Germinal center (tissue), 1 donor: ENCODE results near the gene MCF2L.

Experiments used
- DNase-seq: peaks from one replicate; pipeline ENCODE4 v3.0.0; 2012; ENCODE audit warnings: mixed read lengths, low spot score

The MCF2L gene

GRCh38 chr13:112965573-112966115 lies 3.4 kb upstream of the MCF2L start:
- DNase-seq, result no peak

- no peak for DNase-seq
Observed at GRCh38 chr13:112966776-112967175, 2.2 kb upstream of the MCF2L start.

- no peak for DNase-seq
Observed at GRCh38 chr13:112967686-112968379, 1.2 kb upstream of the MCF2L start.

- DNase-seq, result peak; percentile 59
Observed at GRCh38 chr13:112968380-112968909, 569 bp upstream of the MCF2L start.

- DNase-seq, result no peak
Observed at GRCh38 chr13:112969692-112970338, 801 bp downstream of the MCF2L start.

- DNase-seq, result no peak
Observed at GRCh38 chr13:112970552-112971287, 1.7 kb downstream of the MCF2L start.

GRCh38 chr13:112971288-112971643 lies 2.3 kb downstream of the MCF2L start:
- DNase-seq, result no peak

GRCh38 chr13:112972258-112972657 lies 3.2 kb downstream of the MCF2L start:
- DNase-seq, result no peak

- no peak for DNase-seq
Observed at GRCh38 chr13:112972867-112973576, 4.0 kb downstream of the MCF2L start.

- no peak for DNase-seq
Observed at GRCh38 chr13:112973577-112973951, 4.5 kb downstream of the MCF2L start.

- no peak for DNase-seq
Observed at GRCh38 chr13:112974125-112974524, 5.1 kb downstream of the MCF2L start.

GRCh38 chr13:112974671-112975070 lies 5.7 kb downstream of the MCF2L start:
- DNase-seq, result no peak

GRCh38 chr13:112975401-112975939 lies 6.5 kb downstream of the MCF2L start:
- no peak for DNase-seq

GRCh38 chr13:112976526-112976925 lies 7.5 kb downstream of the MCF2L start:
- DNase-seq, result no peak

- no peak for DNase-seq
Observed at GRCh38 chr13:112977091-112977490, 8.1 kb downstream of the MCF2L start.

- no peak for DNase-seq
Observed at GRCh38 chr13:112977525-112977924, 8.5 kb downstream of the MCF2L start.

GRCh38 chr13:112978561-112979405 lies 9.8 kb downstream of the MCF2L start:
- DNase-seq, result no peak

- no peak for DNase-seq
Observed at GRCh38 chr13:112979406-112979902, 10.4 kb downstream of the MCF2L start.

- DNase-seq, result no peak
Observed at GRCh38 chr13:112980434-112980833, 11.4 kb downstream of the MCF2L start.

GRCh38 chr13:112981451-112981850 lies 12.4 kb downstream of the MCF2L start:
- DNase-seq, result no peak
